ENCODE measurements around the gene ZNF335.

DNA sequence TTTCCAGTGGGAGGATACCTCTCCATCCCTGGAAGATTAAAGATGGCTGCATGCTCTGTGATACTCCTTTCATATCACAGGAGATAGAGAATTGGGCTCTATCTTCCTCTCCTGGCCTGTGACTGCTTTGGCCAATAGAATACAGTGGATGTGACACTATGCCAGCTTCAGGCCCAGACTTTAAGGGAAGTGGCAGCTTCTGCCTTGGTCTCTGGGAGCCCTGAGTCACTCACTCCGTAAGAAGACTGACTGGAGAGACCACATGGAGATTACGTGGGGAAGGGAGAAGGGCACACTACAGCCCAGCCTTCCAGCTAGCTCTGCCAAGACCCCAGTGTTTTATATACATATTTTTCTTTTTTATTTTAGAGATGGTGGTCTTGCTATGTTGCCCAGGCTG, 26.3 kb upstream of the ZNF335 start:
- TF ChIP-seq, protein P1, sequence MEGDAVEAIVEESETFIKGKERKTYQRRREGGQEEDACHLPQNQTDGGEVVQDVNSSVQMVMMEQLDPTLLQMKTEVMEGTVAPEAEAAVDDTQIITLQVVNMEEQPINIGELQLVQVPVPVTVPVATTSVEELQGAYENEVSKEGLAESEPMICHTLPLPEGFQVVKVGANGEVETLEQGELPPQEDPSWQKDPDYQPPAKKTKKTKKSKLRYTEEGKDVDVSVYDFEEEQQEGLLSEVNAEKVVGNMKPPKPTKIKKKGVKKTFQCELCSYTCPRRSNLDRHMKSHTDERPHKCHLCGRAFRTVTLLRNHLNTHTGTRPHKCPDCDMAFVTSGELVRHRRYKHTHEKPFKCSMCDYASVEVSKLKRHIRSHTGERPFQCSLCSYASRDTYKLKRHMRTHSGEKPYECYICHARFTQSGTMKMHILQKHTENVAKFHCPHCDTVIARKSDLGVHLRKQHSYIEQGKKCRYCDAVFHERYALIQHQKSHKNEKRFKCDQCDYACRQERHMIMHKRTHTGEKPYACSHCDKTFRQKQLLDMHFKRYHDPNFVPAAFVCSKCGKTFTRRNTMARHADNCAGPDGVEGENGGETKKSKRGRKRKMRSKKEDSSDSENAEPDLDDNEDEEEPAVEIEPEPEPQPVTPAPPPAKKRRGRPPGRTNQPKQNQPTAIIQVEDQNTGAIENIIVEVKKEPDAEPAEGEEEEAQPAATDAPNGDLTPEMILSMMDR (IDR thresholded peaks at IDR 0.05; ENCODE audit: low read depth, low read length): no peak
- TF ChIP-seq POLR2A (IDR thresholded peaks at IDR 0.05; ENCODE audit: extremely low read depth, insufficient read length): no peak
- TF ChIP-seq, protein P2, sequence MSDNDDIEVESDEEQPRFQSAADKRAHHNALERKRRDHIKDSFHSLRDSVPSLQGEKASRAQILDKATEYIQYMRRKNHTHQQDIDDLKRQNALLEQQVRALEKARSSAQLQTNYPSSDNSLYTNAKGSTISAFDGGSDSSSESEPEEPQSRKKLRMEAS (IDR thresholded peaks at IDR 0.05; ENCODE audit: low read depth, low read length): peak; percentile 72; the same call in 1 of the 2 replicates

Measured in NB4 (cell line).